ENCODE results near the gene GPC1. TPM values are rescaled to one million over a fixed set of nuclear protein-coding genes. Genes with fewer than 3 reads are reported as not detected.
A peak's percentile ranks its signal among the peaks of the same experiment; 100 is the strongest.

GPC1 gene
- total RNA-seq, 3 donors from 2014 or later, result 13.8 to 56.3 (median 21.0) TPM

DNA sequence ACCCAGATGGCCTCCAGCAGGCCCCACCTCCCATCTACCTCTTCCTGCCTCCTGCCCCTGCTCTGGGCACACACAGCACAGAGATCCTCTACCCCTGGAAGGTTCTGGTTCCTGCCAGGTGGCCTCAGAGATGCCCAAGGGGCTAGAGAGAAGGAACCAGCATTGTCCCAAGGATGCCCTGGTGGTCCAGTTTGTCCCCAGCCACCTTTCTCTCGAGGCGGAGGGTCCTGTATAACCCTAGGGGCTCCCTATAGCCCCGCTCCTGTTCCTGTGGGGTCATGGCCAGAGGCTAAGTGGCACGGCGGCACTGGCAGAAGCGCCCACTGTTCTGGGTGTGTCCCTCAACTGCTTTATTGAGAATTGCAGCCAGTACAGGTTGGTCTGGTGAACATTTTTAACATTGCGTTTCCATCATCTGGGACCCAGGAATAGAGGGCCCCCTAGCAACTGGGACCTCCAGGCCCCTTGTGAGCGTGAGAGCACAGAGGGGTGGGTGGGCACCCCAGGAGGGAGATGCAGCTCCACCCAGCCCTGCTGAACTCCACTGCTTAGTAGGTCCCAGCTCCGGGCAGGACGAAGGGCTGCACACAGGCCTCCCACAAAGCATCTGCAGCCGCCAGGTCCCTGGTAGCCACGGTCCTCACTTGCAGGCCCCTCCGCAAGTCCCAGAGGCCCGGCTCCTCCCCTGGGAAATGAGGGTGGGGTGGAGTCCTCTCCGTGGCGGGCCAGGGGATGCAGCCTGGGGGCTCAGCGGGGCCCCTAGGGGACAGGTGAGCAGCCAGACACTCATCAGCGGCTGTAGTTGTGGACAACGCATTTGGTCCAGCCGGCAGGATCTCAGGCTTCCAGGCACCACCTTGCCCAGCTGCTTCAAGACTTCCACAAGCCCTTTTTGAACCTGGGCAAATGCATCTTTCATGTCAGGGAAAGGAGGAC, 33.1 kb downstream of the GPC1 start:
- no peak overlapping the region for H3K27ac ChIP-seq
- H3K4me3 ChIP-seq, result no peak overlapping the region
- peak; percentile 13 to 46 for DNase-seq (ENCODE audit: low spot score in 2 of 2)
- no peaks in the 10 kb centered on the region for H3K4me1 ChIP-seq
- intact Hi-C loops (cut with DNase I; ENCODE audit: low total_unique reads), result no loop called here
- H3K9me3 ChIP-seq, result peaks cover 0 to 10% of the 10 kb centered on the region in 2 donors
- no peaks in the 10 kb centered on the region for H3K36me3 ChIP-seq
- TF ChIP-seq, protein P1, sequence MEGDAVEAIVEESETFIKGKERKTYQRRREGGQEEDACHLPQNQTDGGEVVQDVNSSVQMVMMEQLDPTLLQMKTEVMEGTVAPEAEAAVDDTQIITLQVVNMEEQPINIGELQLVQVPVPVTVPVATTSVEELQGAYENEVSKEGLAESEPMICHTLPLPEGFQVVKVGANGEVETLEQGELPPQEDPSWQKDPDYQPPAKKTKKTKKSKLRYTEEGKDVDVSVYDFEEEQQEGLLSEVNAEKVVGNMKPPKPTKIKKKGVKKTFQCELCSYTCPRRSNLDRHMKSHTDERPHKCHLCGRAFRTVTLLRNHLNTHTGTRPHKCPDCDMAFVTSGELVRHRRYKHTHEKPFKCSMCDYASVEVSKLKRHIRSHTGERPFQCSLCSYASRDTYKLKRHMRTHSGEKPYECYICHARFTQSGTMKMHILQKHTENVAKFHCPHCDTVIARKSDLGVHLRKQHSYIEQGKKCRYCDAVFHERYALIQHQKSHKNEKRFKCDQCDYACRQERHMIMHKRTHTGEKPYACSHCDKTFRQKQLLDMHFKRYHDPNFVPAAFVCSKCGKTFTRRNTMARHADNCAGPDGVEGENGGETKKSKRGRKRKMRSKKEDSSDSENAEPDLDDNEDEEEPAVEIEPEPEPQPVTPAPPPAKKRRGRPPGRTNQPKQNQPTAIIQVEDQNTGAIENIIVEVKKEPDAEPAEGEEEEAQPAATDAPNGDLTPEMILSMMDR (IDR thresholded peaks at IDR 0.05), result no peak
- TF ChIP-seq POLR2A (IDR thresholded peaks at IDR 0.05), result no peak
- TF ChIP-seq POLR2AphosphoS5 (IDR thresholded peaks at IDR 0.05), result no peak
- no peaks in the 10 kb centered on the region for H3K27me3 ChIP-seq

DNA sequence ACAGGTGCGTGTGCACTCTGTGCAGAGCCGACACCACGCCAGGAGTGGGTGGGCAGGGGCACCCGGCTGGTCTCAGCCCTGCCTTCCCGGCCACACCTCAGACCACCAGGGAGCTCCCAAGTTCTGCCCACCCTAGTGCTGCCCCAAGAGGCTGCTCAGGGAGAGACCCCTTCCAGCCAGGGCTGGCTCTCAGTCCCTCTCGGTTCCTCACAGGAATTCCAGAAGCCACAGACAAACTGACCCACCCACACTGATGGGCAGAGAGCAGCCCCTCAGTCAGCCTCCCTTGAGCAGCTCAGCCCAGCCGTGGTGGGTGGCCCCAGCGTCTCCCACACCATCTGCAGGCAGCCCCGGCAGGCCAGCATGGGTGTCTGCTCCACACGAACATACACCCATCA, 33.8 kb downstream of the GPC1 start:
- peaks cover 6 to 10% of the 10 kb centered on the region in 2 donors for H3K9me3 ChIP-seq
- H3K27ac ChIP-seq, result no peak overlapping the region
- no peaks in the 10 kb centered on the region for H3K4me1 ChIP-seq
- H3K4me3 ChIP-seq, result no peak overlapping the region
- intact Hi-C loops (cut with DNase I; ENCODE audit: low total_unique reads), result no loop called here
- no peaks in the 10 kb centered on the region for H3K36me3 ChIP-seq
- TF ChIP-seq, protein P1 (IDR thresholded peaks at IDR 0.05), result no peak
- TF ChIP-seq POLR2A (IDR thresholded peaks at IDR 0.05) (no peak), POLR2AphosphoS5 (IDR thresholded peaks at IDR 0.05) (no peak)
- peak in 1 of 2 donors; percentile 2 for DNase-seq (ENCODE audit: low spot score in 2 of 2)
- no peaks in the 10 kb centered on the region for H3K27me3 ChIP-seq

DNA sequence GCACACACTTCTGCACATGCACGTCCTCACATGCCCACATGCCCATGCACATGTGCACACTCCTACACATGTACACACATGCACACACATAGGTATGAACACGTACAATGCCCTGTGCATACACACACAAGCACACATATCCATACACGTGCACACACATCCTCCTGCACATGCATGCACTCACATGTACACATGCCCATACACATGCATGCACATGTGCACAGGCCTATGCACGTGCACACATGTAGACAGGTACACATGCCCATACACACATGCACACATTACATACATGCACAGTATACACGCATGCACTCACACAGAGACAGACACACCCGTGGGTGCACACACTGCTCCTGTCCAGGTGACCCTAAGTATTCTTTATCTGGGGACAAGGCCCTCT, 34.3 kb downstream of the GPC1 start:
- H3K4me1 ChIP-seq, result no peaks in the 10 kb centered on the region
- intact Hi-C loops (cut with DNase I; ENCODE audit: low total_unique reads), result no loop called here
- peak in 1 of 2 donors; percentile 10 for DNase-seq (ENCODE audit: low spot score in 2 of 2)
- H3K36me3 ChIP-seq, result no peaks in the 10 kb centered on the region
- H3K4me3 ChIP-seq, result no peak overlapping the region
- no peaks in the 10 kb centered on the region for H3K27me3 ChIP-seq
- H3K9me3 ChIP-seq, result peaks cover 10 to 11% of the 10 kb centered on the region in 2 donors
- TF ChIP-seq POLR2A (IDR thresholded peaks at IDR 0.05) (no peak), POLR2AphosphoS5 (IDR thresholded peaks at IDR 0.05) (no peak)
- TF ChIP-seq, protein P1 (IDR thresholded peaks at IDR 0.05), result no peak
- H3K27ac ChIP-seq, result no peak overlapping the region

DNA sequence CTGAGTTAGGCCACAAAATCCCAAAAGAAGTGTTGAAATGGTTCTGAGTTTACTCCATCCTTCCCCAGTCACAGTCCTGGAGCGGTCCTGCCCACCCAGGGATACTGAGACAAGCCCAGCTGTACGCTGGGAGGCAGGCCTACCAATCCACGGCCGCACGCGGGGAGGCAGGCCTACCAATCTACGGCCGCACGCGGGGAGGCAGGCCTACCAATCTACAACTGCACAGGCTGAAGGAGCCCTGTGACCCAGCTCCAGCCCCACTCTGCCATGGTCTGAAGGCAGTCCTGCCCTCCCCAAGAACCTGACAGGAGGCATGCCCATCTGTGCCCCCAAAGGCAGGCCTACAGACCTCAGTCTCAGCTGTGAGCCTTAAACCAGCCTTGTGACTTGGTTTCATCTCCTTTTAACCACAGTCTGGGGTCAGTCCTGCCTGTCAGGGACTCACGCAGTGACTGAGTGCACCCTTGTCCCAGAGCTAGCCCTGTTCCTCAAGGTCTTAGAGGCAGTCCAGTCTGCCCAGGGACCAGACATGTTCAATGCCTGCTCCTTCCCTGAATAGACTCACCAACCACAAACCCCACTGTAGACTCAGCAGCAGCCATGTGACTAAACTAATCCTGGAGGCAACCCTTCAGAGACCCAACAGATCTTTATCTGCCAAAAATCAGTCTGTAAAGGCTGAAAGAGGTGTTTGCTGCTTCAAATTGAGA, 36.8 kb downstream of the GPC1 start:
- H3K4me1 ChIP-seq, result no peaks in the 10 kb centered on the region
- H3K27ac ChIP-seq, result no peak overlapping the region
- no peaks in the 10 kb centered on the region for H3K36me3 ChIP-seq
- TF ChIP-seq POLR2AphosphoS5 (IDR thresholded peaks at IDR 0.05), result no peak
- TF ChIP-seq, protein P1 (IDR thresholded peaks at IDR 0.05), result no peak
- TF ChIP-seq POLR2A (IDR thresholded peaks at IDR 0.05), result no peak
- H3K4me3 ChIP-seq, result no peak overlapping the region
- H3K27me3 ChIP-seq, result no peaks in the 10 kb centered on the region
- peaks cover 10 to 23% of the 10 kb centered on the region in 2 donors for H3K9me3 ChIP-seq
- DNase-seq (ENCODE audit: low spot score in 2 of 2), result no peak
- intact Hi-C loops (cut with DNase I; ENCODE audit: low total_unique reads), result no loop called here

- Histone ChIP-seq H3K27me3 (no peaks in the 10 kb centered on the region), H3K4me1 (no peaks in the 10 kb centered on the region), H3K27ac (no peak overlapping the region), H3K4me3 (no peak overlapping the region), H3K9me3 (peaks cover 10 to 23% of the 10 kb centered on the region in 2 donors), H3K36me3 (no peaks in the 10 kb centered on the region)
- intact Hi-C loops (cut with DNase I; ENCODE audit: low total_unique reads), result no loop called here
- DNase-seq (ENCODE audit: low spot score in 2 of 2), result no peak
- TF ChIP-seq POLR2A (IDR thresholded peaks at IDR 0.05) (no peak), POLR2AphosphoS5 (IDR thresholded peaks at IDR 0.05) (no peak)
Measured at GRCh38 chr2:240473211-240473610, 37.7 kb downstream of the GPC1 start.
